C4-2B (cell line): ENCODE data around the gene COL19A1.

Experiments used
- CTCF ChIP-seq: fragments of 450-650 bp; conservative IDR thresholded peaks from 2 replicates; pipeline ENCODE4 v1.5.1; 2017; ENCODE audit warnings: mild to moderate bottlenecking
- ZFX ChIP-seq: fragments of 450-650 bp; IDR thresholded peaks from 2 replicates; pipeline ENCODE4 v1.6.1; 2017

- TF ChIP-seq CTCF (no peak), ZFX (no peak)
Measured at GRCh38 chr6:69820438-69820837, 45.9 kb upstream of the COL19A1 start.
